GM10266 (cell line): Measurements from ENCODE around the gene DDX31.

Source experiments
- DNase-seq: peaks from one replicate; pipeline ENCODE4 v3.0.0; 2012; ENCODE audit errors: extremely low spot score
- CTCF ChIP-seq: IDR thresholded peaks from 2 replicates; pipeline ENCODE4 v1.5.1; 2012; ENCODE audit warnings: mild to moderate bottlenecking, low read depth; ENCODE audit not compliant: control insufficient read depth, insufficient read depth; ENCODE audit errors: missing control alignments

DDX31 gene

GRCh38 chr9:132694144-132694543, 24.4 kb upstream of the DDX31 start:
- TF ChIP-seq CTCF, result no peak
- DNase-seq, result no peak

GRCh38 chr9:132690696-132691095, 20.9 kb upstream of the DDX31 start:
- TF ChIP-seq CTCF, result no peak

GRCh38 chr9:132683873-132684272, 14.1 kb upstream of the DDX31 start:
- TF ChIP-seq CTCF, result no peak
- no peak for DNase-seq

More at GRCh38 chr9:132690696-132691095, 20.9 kb upstream of the DDX31 start:
- no peak for DNase-seq

GRCh38 chr9:132681561-132681960, 11.8 kb upstream of the DDX31 start:
- no peak for TF ChIP-seq CTCF
- no peak for DNase-seq

- no peak for TF ChIP-seq CTCF
- DNase-seq, result peak; percentile 16
These were observed 10.3 kb upstream of the DDX31 start for GRCh38 chr9:132679946-132680625.

GRCh38 chr9:132677976-132678375, 8.2 kb upstream of the DDX31 start:
- TF ChIP-seq CTCF, result no peak
- no peak for DNase-seq

GRCh38 chr9:132674485-132674884, 4.7 kb upstream of the DDX31 start:
- no peak for DNase-seq

More at GRCh38 chr9:132674485-132674884, 4.7 kb upstream of the DDX31 start:
- TF ChIP-seq CTCF, result no peak
